Stimulated activated CD4-positive, alpha-beta T cell treated with anti-CD3 and anti-CD28 coated beads, TNF-alpha, amount 100 ng/mL, for 48 hours (primary cell): ENCODE data around the gene CAV1.

ENCODE experiments used
- DNase-seq, 3 donors: peaks; one replicate each; pipeline ENCODE4 v3.0.0-alpha.2; 2020; ENCODE audit warnings: low read depth in 3 of 3

CAV1 gene

GRCh38 chr7:116530107-116530820, 5.4 kb downstream of the CAV1 start:
- DNase-seq = no peak

- DNase-seq = no peak
Measured at GRCh38 chr7:116532102-116532688, 7.4 kb downstream of the CAV1 start.

- DNase-seq = no peak
Measured at GRCh38 chr7:116534790-116535189, 10.0 kb downstream of the CAV1 start.

- DNase-seq = no peak
Measured at GRCh38 chr7:116535416-116535815, 10.6 kb downstream of the CAV1 start.

GRCh38 chr7:116538138-116538537, 13.3 kb downstream of the CAV1 start:
- DNase-seq = no peak

GRCh38 chr7:116539879-116540278, 15.0 kb downstream of the CAV1 start:
- DNase-seq = no peak

GRCh38 chr7:116540743-116541142, 15.9 kb downstream of the CAV1 start:
- DNase-seq = no peak

- DNase-seq = no peak
Measured at GRCh38 chr7:116541951-116542350, 17.1 kb downstream of the CAV1 start.

GRCh38 chr7:116542618-116543017, 17.8 kb downstream of the CAV1 start:
- no peak for DNase-seq

- DNase-seq = no peak
Measured at GRCh38 chr7:116543664-116544063, 18.8 kb downstream of the CAV1 start.

- DNase-seq = no peak
Measured at GRCh38 chr7:116544487-116544886, 19.7 kb downstream of the CAV1 start.

GRCh38 chr7:116545411-116545993, 20.7 kb downstream of the CAV1 start:
- no peak for DNase-seq

- no peak for DNase-seq
Measured at GRCh38 chr7:116546054-116546453, 21.2 kb downstream of the CAV1 start.

GRCh38 chr7:116546916-116547315, 22.1 kb downstream of the CAV1 start:
- no peak for DNase-seq

- no peak for DNase-seq
Measured at GRCh38 chr7:116547347-116547746, 22.5 kb downstream of the CAV1 start.

GRCh38 chr7:116548506-116548905, 23.7 kb downstream of the CAV1 start:
- no peak for DNase-seq

GRCh38 chr7:116549370-116549769, 24.5 kb downstream of the CAV1 start:
- no peak for DNase-seq

- no peak for DNase-seq
Measured at GRCh38 chr7:116551692-116552091, 26.9 kb downstream of the CAV1 start.

GRCh38 chr7:116552602-116553001, 27.8 kb downstream of the CAV1 start:
- DNase-seq = no peak

GRCh38 chr7:116553168-116553964, 28.5 kb downstream of the CAV1 start:
- DNase-seq = no peak

- DNase-seq = no peak
Measured at GRCh38 chr7:116554436-116554835, 29.6 kb downstream of the CAV1 start.

- DNase-seq = no peak
Measured at GRCh38 chr7:116554911-116555310, 30.1 kb downstream of the CAV1 start.
